ENCODE results near the gene KDM5B.
"Not testable (repeated sequence)": the region's sequence is repeated elsewhere in the genome, so short reads cannot be mapped to it uniquely, and the experiment has no call there.

KDM5B gene

GRCh38 chr1:202812176-202813026 is 4.2 kb upstream of the KDM5B start:
- DNase-seq (ENCODE audit: low read depth) = no peak

GRCh38 chr1:202811296-202812175 is 3.3 kb upstream of the KDM5B start:
- no peak for DNase-seq (ENCODE audit: low read depth)

- peak; percentile 81 for DNase-seq (ENCODE audit: low read depth)
Observed at GRCh38 chr1:202810615-202811295, 2.5 kb upstream of the KDM5B start, which contains the start of gene PCAT6. PCAT6 (plus strand) TSS chr1:202810954.

- no peak for DNase-seq (ENCODE audit: low read depth)
Observed at GRCh38 chr1:202810193-202810614, 2.0 kb upstream of the KDM5B start.

- no peak for DNase-seq (ENCODE audit: low read depth)
Observed at GRCh38 chr1:202809597-202810159, 1.5 kb upstream of the KDM5B start.

- DNase-seq (ENCODE audit: low read depth) = peak; percentile 11
Observed at GRCh38 chr1:202807451-202807925, 733 bp downstream of the KDM5B start.

- no peak for DNase-seq (ENCODE audit: low read depth)
Observed at GRCh38 chr1:202806845-202807450, 1.3 kb downstream of the KDM5B start.

- DNase-seq (ENCODE audit: low read depth) = peak; percentile 14
Observed at GRCh38 chr1:202805886-202806844, 2.1 kb downstream of the KDM5B start.

GRCh38 chr1:202804126-202804525 is 4.1 kb downstream of the KDM5B start:
- DNase-seq (ENCODE audit: low read depth) = no peak

GRCh38 chr1:202802998-202803932 is 5.0 kb downstream of the KDM5B start:
- no peak for DNase-seq (ENCODE audit: low read depth)

GRCh38 chr1:202802034-202802433 is 6.2 kb downstream of the KDM5B start:
- no peak for DNase-seq (ENCODE audit: low read depth)

- no peak for DNase-seq (ENCODE audit: low read depth)
Observed at GRCh38 chr1:202801175-202801574, 7.0 kb downstream of the KDM5B start.

- no peak for DNase-seq (ENCODE audit: low read depth)
Observed at GRCh38 chr1:202800742-202801141, 7.5 kb downstream of the KDM5B start.

GRCh38 chr1:202798792-202799331 is 9.4 kb downstream of the KDM5B start:
- DNase-seq (ENCODE audit: low read depth) = no peak

GRCh38 chr1:202798260-202798659 is 10.0 kb downstream of the KDM5B start:
- no peak for DNase-seq (ENCODE audit: low read depth)

GRCh38 chr1:202796670-202797069 is 11.6 kb downstream of the KDM5B start:
- no peak for DNase-seq (ENCODE audit: low read depth)

- not testable (repeated sequence) for DNase-seq (ENCODE audit: low read depth)
Observed at GRCh38 chr1:202794931-202795330, 13.3 kb downstream of the KDM5B start.

GRCh38 chr1:202794051-202794740 is 14.0 kb downstream of the KDM5B start:
- no peak for DNase-seq (ENCODE audit: low read depth)
